Measurements from ENCODE around the gene MATCAP1. TPM values are rescaled to one million over a fixed set of nuclear protein-coding genes. Genes with fewer than 3 reads are reported as not detected.
A peak's percentile ranks its signal among the peaks of the same experiment; 100 is the strongest.

The MATCAP1 gene
- total and polyA plus RNA-seq, 2 experiments from 2014 or later: 3.8 to 6.4 TPM

DNA sequence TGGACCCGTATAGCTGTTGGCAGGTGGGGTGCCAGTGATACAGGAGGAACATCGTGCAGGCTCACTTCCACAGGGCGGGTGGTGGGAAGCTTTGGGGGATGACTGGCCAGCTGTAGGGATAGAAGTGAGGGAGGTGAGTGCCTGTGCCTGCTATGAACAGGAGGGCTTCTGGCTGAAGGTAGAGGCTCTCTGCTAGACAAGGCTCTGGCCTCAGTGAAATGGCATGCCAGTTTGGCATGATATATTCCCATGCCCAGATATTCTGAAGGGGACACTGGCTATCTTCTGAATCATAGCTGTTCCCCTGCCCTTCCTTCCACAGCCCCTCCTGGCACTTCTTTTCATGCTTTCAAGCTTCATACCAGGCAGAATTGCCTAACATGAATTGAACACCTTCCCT is 54.9 kb downstream of the MATCAP1 start:
- Histone ChIP-seq H3K36me3 (ENCODE audit: low read depth) (peaks cover 18% of the 10 kb centered on the region; the same call in 1 of the 2 replicates), H3K79me2 (ENCODE audit: insufficient read depth) (no peaks in the 10 kb centered on the region; the same call in 1 of the 2 replicates), H3K9ac (no peak overlapping the region), H3K9me3 (ENCODE audit: low read depth) (no peaks in the 10 kb centered on the region), H3K27me3 (replicated peaks; ENCODE audit: insufficient read depth) (no peaks in the 10 kb centered on the region), H3K4me3 (no peak overlapping the region), H3K4me1 (ENCODE audit: insufficient read depth) (no peaks in the 10 kb centered on the region), H3K4me2 (ENCODE audit: unreplicated experiment) (no peak overlapping the region), H4K20me1 (ENCODE audit: insufficient read depth) (no peaks in the 10 kb centered on the region), H3K27ac (no peak overlapping the region), H2AFZ (no peak overlapping the region), H3K9me2 (ENCODE audit: insufficient read depth) (no peaks in the 10 kb centered on the region), H3F3A (ENCODE audit: insufficient read depth) (no peaks in the 10 kb centered on the region)
- 97 to 100% methylated on average over 3 of the region's 3 CpGs for WGBS, 2 experiments (ENCODE audit: low coverage in 1 of 2, low lambda C conversion rate in 2 of 2, missing lambda C conversion rate in 2 of 2)
- no peak for TF ChIP-seq EZH2phosphoT487 (IDR thresholded peaks at IDR 0.05; ENCODE audit: insufficient read depth, low read depth)
- no peak for TF ChIP-seq EZH2 (IDR thresholded peaks at IDR 0.05; ENCODE audit: insufficient read depth, poor library complexity, severe bottlenecking)
- in situ Hi-C loops (cut with MboI): no loop called here
- no peak for DNase-seq

DNA sequence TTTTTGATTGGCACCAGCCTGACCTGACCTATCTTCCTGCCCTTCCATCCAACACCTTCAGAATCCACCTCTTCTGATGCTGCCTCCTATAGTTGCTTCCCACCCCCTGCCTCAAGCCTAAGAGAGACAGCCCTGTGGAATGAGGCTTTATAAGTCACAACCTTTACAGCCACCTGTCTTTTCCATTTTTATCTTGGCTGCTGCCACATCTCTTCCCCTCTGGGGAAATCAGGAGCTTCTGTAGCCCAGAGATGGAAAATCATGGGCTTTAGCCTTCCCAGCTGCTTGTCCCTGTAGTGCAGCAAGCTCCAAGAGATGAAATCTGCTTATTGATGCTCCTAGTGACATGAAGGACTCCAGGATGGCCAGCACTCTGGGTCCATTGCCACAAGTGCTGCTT is 55.3 kb downstream of the MATCAP1 start:
- in situ Hi-C loops (cut with MboI): no loop called here
- Histone ChIP-seq H3K27ac (no peak overlapping the region), H3K4me1 (ENCODE audit: insufficient read depth) (no peaks in the 10 kb centered on the region), H2AFZ (no peak overlapping the region), H3K9me3 (ENCODE audit: low read depth) (no peaks in the 10 kb centered on the region), H3K9ac (no peak overlapping the region), H3F3A (ENCODE audit: insufficient read depth) (no peaks in the 10 kb centered on the region), H3K9me2 (ENCODE audit: insufficient read depth) (no peaks in the 10 kb centered on the region), H3K27me3 (replicated peaks; ENCODE audit: insufficient read depth) (no peaks in the 10 kb centered on the region), H3K4me2 (ENCODE audit: unreplicated experiment) (no peak overlapping the region), H3K79me2 (ENCODE audit: insufficient read depth) (peaks cover 3% of the 10 kb centered on the region), H3K4me3 (no peak overlapping the region), H4K20me1 (ENCODE audit: insufficient read depth) (no peaks in the 10 kb centered on the region), H3K36me3 (ENCODE audit: low read depth) (peaks cover 18% of the 10 kb centered on the region; the same call in 1 of the 2 replicates)
- TF ChIP-seq EZH2 (IDR thresholded peaks at IDR 0.05; ENCODE audit: insufficient read depth, poor library complexity, severe bottlenecking) (no peak), EZH2phosphoT487 (IDR thresholded peaks at IDR 0.05; ENCODE audit: insufficient read depth, low read depth) (no peak)
- DNase-seq: no peak

MicroRNA genes within 50 kb of the gene (microRNA counts, 767-probe panel; counts per million panel counts)
- microRNA hsa-miR-328: 447 counts per million, percentile 86 among the panel's probes with 10 or more counts

Small RNAs within 50 kb of the gene (microRNA-seq; reads per million reads assigned to microRNA genes)
- gene MIR328 (ENCODE audit: borderline number of aligned reads): 264 reads per million, percentile 62 among the genes with 10 or more reads in this experiment

Small RNAs within 50 kb of the gene (small RNA-seq; reads per million reads assigned to genes)
- gene MIR328 (ENCODE audit: low read depth, low replicate concordance): not detected

Other genes starting within 250 kb of the MATCAP1 start
- 76.1 and 111 TPM in 2 replicates for gene CIAO2B, start 249.6 kb downstream of the MATCAP1 start, total RNA-seq (2014; rRNA removed; shearing (Covaris generic))
- 173 and 182 TPM in 2 replicates for gene CIAO2B, start 249.6 kb downstream of the MATCAP1 start, polyA plus RNA-seq (2016; fragmentation: Nextera tagmentation; extraction: Ambion mirVana)
- gene CES2, start 248.4 kb downstream of the MATCAP1 start, total RNA-seq (2014; rRNA removed; shearing (Covaris generic)): 32.3 and 46.8 TPM in 2 replicates
- gene CES2, start 248.4 kb downstream of the MATCAP1 start, polyA plus RNA-seq (2016; fragmentation: Nextera tagmentation; extraction: Ambion mirVana): 33.9 and 37.6 TPM in 2 replicates
- gene CES3, start 222.7 kb downstream of the MATCAP1 start, total RNA-seq (2014; rRNA removed; shearing (Covaris generic)): not detected in 2 replicates
- not detected in 2 replicates for gene CES3, start 222.7 kb downstream of the MATCAP1 start, polyA plus RNA-seq (2016; fragmentation: Nextera tagmentation; extraction: Ambion mirVana)
- 4.6 and 5.0 TPM in 2 replicates for gene CES4A, start 195.4 kb downstream of the MATCAP1 start, total RNA-seq (2014; rRNA removed; shearing (Covaris generic))
- gene CES4A, start 195.4 kb downstream of the MATCAP1 start, polyA plus RNA-seq (2016; fragmentation: Nextera tagmentation; extraction: Ambion mirVana): 2.6 and 4.5 TPM in 2 replicates
- 53.3 and 63.2 TPM in 2 replicates for gene CBFB, start 154.8 kb downstream of the MATCAP1 start, total RNA-seq (2014; rRNA removed; shearing (Covaris generic))
- gene CBFB, start 154.8 kb downstream of the MATCAP1 start, polyA plus RNA-seq (2016; fragmentation: Nextera tagmentation; extraction: Ambion mirVana): 52.3 and 56.1 TPM in 2 replicates
- 22.3 and 24.4 TPM in 2 replicates for gene PHAF1, start 74.0 kb downstream of the MATCAP1 start, total RNA-seq (2014; rRNA removed; shearing (Covaris generic))
- gene PHAF1, start 74.0 kb downstream of the MATCAP1 start, polyA plus RNA-seq (2016; fragmentation: Nextera tagmentation; extraction: Ambion mirVana): 14.3 and 15.2 TPM in 2 replicates
- 73.2 and 88.0 TPM in 2 replicates for gene B3GNT9, start 33.0 kb downstream of the MATCAP1 start, total RNA-seq (2014; rRNA removed; shearing (Covaris generic))
- gene B3GNT9, start 33.0 kb downstream of the MATCAP1 start, polyA plus RNA-seq (2016; fragmentation: Nextera tagmentation; extraction: Ambion mirVana): 24.3 and 24.8 TPM in 2 replicates
- gene TRADD, start 24.1 kb downstream of the MATCAP1 start, total RNA-seq (2014; rRNA removed; shearing (Covaris generic)): 44.6 and 46.2 TPM in 2 replicates
- gene TRADD, start 24.1 kb downstream of the MATCAP1 start, polyA plus RNA-seq (2016; fragmentation: Nextera tagmentation; extraction: Ambion mirVana): 25.9 and 28.1 TPM in 2 replicates
- gene FBXL8, start 24.0 kb downstream of the MATCAP1 start, total RNA-seq (2014; rRNA removed; shearing (Covaris generic)): 22.5 and 24.0 TPM in 2 replicates
- 9.8 and 10.3 TPM in 2 replicates for gene FBXL8, start 24.0 kb downstream of the MATCAP1 start, polyA plus RNA-seq (2016; fragmentation: Nextera tagmentation; extraction: Ambion mirVana)
- gene HSF4, start 19.2 kb downstream of the MATCAP1 start, total RNA-seq (2014; rRNA removed; shearing (Covaris generic)): 6.4 and 10.8 TPM in 2 replicates
- gene HSF4, start 19.2 kb downstream of the MATCAP1 start, polyA plus RNA-seq (2016; fragmentation: Nextera tagmentation; extraction: Ambion mirVana): 1.8 and 3.0 TPM in 2 replicates
- gene NOL3, start 13.4 kb downstream of the MATCAP1 start, total RNA-seq (2014; rRNA removed; shearing (Covaris generic)): 31.0 and 51.1 TPM in 2 replicates
- gene NOL3, start 13.4 kb downstream of the MATCAP1 start, polyA plus RNA-seq (2016; fragmentation: Nextera tagmentation; extraction: Ambion mirVana): 20.3 TPM in 2 replicates
- not detected in 2 replicates for gene EXOC3L1, start 6.2 kb upstream of the MATCAP1 start, total RNA-seq (2014; rRNA removed; shearing (Covaris generic))
- 0.28 and 0.53 TPM in 2 replicates for gene EXOC3L1, start 6.2 kb upstream of the MATCAP1 start, polyA plus RNA-seq (2016; fragmentation: Nextera tagmentation; extraction: Ambion mirVana)
- 82.0 and 88.9 TPM in 2 replicates for gene E2F4, start 8.2 kb upstream of the MATCAP1 start, total RNA-seq (2014; rRNA removed; shearing (Covaris generic))
- 46.5 and 50.0 TPM in 2 replicates for gene E2F4, start 8.2 kb upstream of the MATCAP1 start, polyA plus RNA-seq (2016; fragmentation: Nextera tagmentation; extraction: Ambion mirVana)
- 1.5 and 1.6 TPM in 2 replicates for gene ELMO3, start 15.2 kb upstream of the MATCAP1 start, total RNA-seq (2014; rRNA removed; shearing (Covaris generic))
- 0.10 TPM in 1 of 2 replicates, not detected in the other for gene ELMO3, start 15.2 kb upstream of the MATCAP1 start, polyA plus RNA-seq (2016; fragmentation: Nextera tagmentation; extraction: Ambion mirVana)
- 24.9 and 53.8 TPM in 2 replicates for gene TMEM208, start 43.2 kb upstream of the MATCAP1 start, total RNA-seq (2014; rRNA removed; shearing (Covaris generic))
- gene TMEM208, start 43.2 kb upstream of the MATCAP1 start, polyA plus RNA-seq (2016; fragmentation: Nextera tagmentation; extraction: Ambion mirVana): 97.0 and 98.0 TPM in 2 replicates
- 14.9 and 24.2 TPM in 2 replicates for gene FHOD1, start 63.5 kb upstream of the MATCAP1 start, total RNA-seq (2014; rRNA removed; shearing (Covaris generic))
- 7.7 and 9.3 TPM in 2 replicates for gene FHOD1, start 63.5 kb upstream of the MATCAP1 start, polyA plus RNA-seq (2016; fragmentation: Nextera tagmentation; extraction: Ambion mirVana)
- 2.2 and 2.7 TPM in 2 replicates for gene SLC9A5, start 65.0 kb upstream of the MATCAP1 start, total RNA-seq (2014; rRNA removed; shearing (Covaris generic))
- 2.5 and 2.6 TPM in 2 replicates for gene SLC9A5, start 65.0 kb upstream of the MATCAP1 start, polyA plus RNA-seq (2016; fragmentation: Nextera tagmentation; extraction: Ambion mirVana)
- gene PLEKHG4, start 95.6 kb upstream of the MATCAP1 start, total RNA-seq (2014; rRNA removed; shearing (Covaris generic)): 24.2 and 38.8 TPM in 2 replicates
- 10.4 and 12.5 TPM in 2 replicates for gene PLEKHG4, start 95.6 kb upstream of the MATCAP1 start, polyA plus RNA-seq (2016; fragmentation: Nextera tagmentation; extraction: Ambion mirVana)
- not detected in 2 replicates for gene KCTD19, start 142.8 kb upstream of the MATCAP1 start, total RNA-seq (2014; rRNA removed; shearing (Covaris generic))
- gene KCTD19, start 142.8 kb upstream of the MATCAP1 start, polyA plus RNA-seq (2016; fragmentation: Nextera tagmentation; extraction: Ambion mirVana): not detected in 2 replicates
- not detected in 2 replicates for gene LRRC36, start 142.9 kb upstream of the MATCAP1 start, total RNA-seq (2014; rRNA removed; shearing (Covaris generic))
- gene LRRC36, start 142.9 kb upstream of the MATCAP1 start, polyA plus RNA-seq (2016; fragmentation: Nextera tagmentation; extraction: Ambion mirVana): not detected in 2 replicates
- not detected in 2 replicates for gene TPPP3, start 209.5 kb upstream of the MATCAP1 start, total RNA-seq (2014; rRNA removed; shearing (Covaris generic))
- 1.9 and 2.1 TPM in 2 replicates for gene TPPP3, start 209.5 kb upstream of the MATCAP1 start, polyA plus RNA-seq (2016; fragmentation: Nextera tagmentation; extraction: Ambion mirVana)
- 9.6 and 10.9 TPM in 2 replicates for gene ZDHHC1, start 232.5 kb upstream of the MATCAP1 start, total RNA-seq (2014; rRNA removed; shearing (Covaris generic))
- gene ZDHHC1, start 232.5 kb upstream of the MATCAP1 start, polyA plus RNA-seq (2016; fragmentation: Nextera tagmentation; extraction: Ambion mirVana): 9.2 and 9.6 TPM in 2 replicates
- gene HSD11B2, start 247.2 kb upstream of the MATCAP1 start, total RNA-seq (2014; rRNA removed; shearing (Covaris generic)): not detected in 2 replicates
- gene HSD11B2, start 247.2 kb upstream of the MATCAP1 start, polyA plus RNA-seq (2016; fragmentation: Nextera tagmentation; extraction: Ambion mirVana): 0.19 and 0.36 TPM in 2 replicates

All from GM23248 (cell line).